ENCODE results near the gene DNM1L. TPM values are rescaled to one million over a fixed set of nuclear protein-coding genes. Genes with fewer than 3 reads are reported as not detected.

DNM1L gene
- polyA plus RNA-seq, 1 of the 3 experiments (the other 2 are of a cell fraction), result 26.6 TPM

GRCh38 chr12:32688786-32689185, 9.7 kb downstream of the DNM1L start:
- H3K4me1 ChIP-seq (ENCODE audit: control insufficient read depth in 1 of 2, insufficient read depth in 2 of 2, low read depth in 1 of 2, low read length in 1 of 2), result no peaks in the 10 kb centered on the region
- no peaks in the 10 kb centered on the region for H3K27me3 ChIP-seq (ENCODE audit: insufficient read depth)
- H4K20me1 ChIP-seq (ENCODE audit: insufficient read depth), result peaks cover 19% of the 10 kb centered on the region
- TF ChIP-seq JUND (IDR thresholded peaks at IDR 0.05), result no peak
- no peak overlapping the region for H3K4me3 ChIP-seq (ENCODE audit: low read depth in 2 of 2, low read length in 1 of 2)
- H3K9me3 ChIP-seq, result no peaks in the 10 kb centered on the region
- H3K4me2 ChIP-seq, result no peak overlapping the region
- H3K79me2 ChIP-seq (ENCODE audit: insufficient read depth), result peaks cover 99% of the 10 kb centered on the region
- H3K9ac ChIP-seq, result no peak overlapping the region
- H3F3A ChIP-seq (replicated peaks; ENCODE audit: insufficient read depth), result no peaks in the 10 kb centered on the region
- no peaks in the 10 kb centered on the region for H3K9me2 ChIP-seq
- no peak overlapping the region for H3K27ac ChIP-seq (ENCODE audit: low read depth in 2 of 2, low read length in 1 of 2)
- H3K36me3 ChIP-seq (replicated peaks in 1 of 2; ENCODE audit: control insufficient read depth in 1 of 2, insufficient read depth in 2 of 2, low read length in 1 of 2), result peaks cover 0 to 17% of the 10 kb centered on the region in 2 experiments
- no peak overlapping the region for H2AFZ ChIP-seq (ENCODE audit: low read depth)
- POLR2A ChIA-PET, result no interaction called here
- DNase-seq, result no peak
- CTCF ChIA-PET, result interaction anchor here (1.3 to 1.4 kb wide), 4 partner anchors 12 to 323 kb away, joined by 3 to 4 read pairs (median 4); no protein-coding TSS in a partner anchor

DNA sequence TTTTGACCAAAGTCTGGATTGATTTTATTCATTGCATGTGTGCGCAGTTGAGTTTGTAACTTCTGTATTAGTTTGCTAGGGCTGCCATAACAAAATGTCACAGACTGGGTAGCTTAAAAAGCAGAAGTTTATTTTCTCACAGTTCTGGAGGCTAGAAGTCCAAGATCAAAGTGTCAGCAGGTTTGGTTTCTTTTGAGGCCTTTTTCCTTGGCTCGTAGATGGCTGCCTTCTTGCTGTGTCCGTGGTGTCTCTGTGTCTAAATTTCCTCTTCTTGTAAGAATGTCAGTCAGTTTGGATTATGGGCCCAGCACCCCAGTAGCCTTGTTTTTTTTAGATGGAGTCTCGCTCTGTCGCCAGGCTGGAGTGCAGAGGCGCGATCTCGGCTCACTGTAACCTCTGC, 11.8 kb downstream of the DNM1L start:
- Histone ChIP-seq H3K79me2 (ENCODE audit: insufficient read depth) (peaks cover 99% of the 10 kb centered on the region), H3K9me2 (no peaks in the 10 kb centered on the region), H4K20me1 (ENCODE audit: insufficient read depth) (peaks cover 15% of the 10 kb centered on the region), H3K27me3 (ENCODE audit: insufficient read depth) (no peaks in the 10 kb centered on the region), H3K36me3 (replicated peaks in 1 of 2; ENCODE audit: control insufficient read depth in 1 of 2, insufficient read depth in 2 of 2, low read length in 1 of 2) (peaks cover 3 to 17% of the 10 kb centered on the region in 2 experiments), H3K9me3 (no peaks in the 10 kb centered on the region), H2AFZ (ENCODE audit: low read depth) (no peak overlapping the region), H3K4me3 (ENCODE audit: low read depth in 2 of 2, low read length in 1 of 2) (no peak overlapping the region), H3K4me1 (ENCODE audit: control insufficient read depth in 1 of 2, insufficient read depth in 2 of 2, low read depth in 1 of 2, low read length in 1 of 2) (no peaks in the 10 kb centered on the region), H3K27ac (ENCODE audit: low read depth in 2 of 2, low read length in 1 of 2) (no peak overlapping the region), H3K4me2 (no peak overlapping the region), H3K9ac (no peak overlapping the region), H3F3A (replicated peaks; ENCODE audit: insufficient read depth) (no peaks in the 10 kb centered on the region)
- POLR2A ChIA-PET, result no interaction called here
- CTCF ChIA-PET, result interaction anchor here (1.3 to 1.6 kb wide), 2 partner anchors 43 to 65 kb away, joined by 3 to 4 read pairs; partner anchors contain the start of gene YARS2
- DNase-seq, result no peak
- WGBS (ENCODE audit: low lambda C conversion rate), result 88% methylated on average over 8 of the region's 8 CpGs
- TF ChIP-seq MXI1 (IDR thresholded peaks at IDR 0.05; ENCODE audit: low read depth, low read length), result no peak
- TF ChIP-seq PBX3 (IDR thresholded peaks at IDR 0.05), result no peak

- H4K20me1 ChIP-seq (ENCODE audit: insufficient read depth), result peaks cover 20% of the 10 kb centered on the region
- no peaks in the 10 kb centered on the region for H3K27me3 ChIP-seq (ENCODE audit: insufficient read depth)
- H3K36me3 ChIP-seq (replicated peaks in 1 of 2; ENCODE audit: control insufficient read depth in 1 of 2, insufficient read depth in 2 of 2, low read length in 1 of 2), result peaks cover 3 to 16% of the 10 kb centered on the region in 2 experiments
- H3K27ac ChIP-seq (ENCODE audit: low read depth in 2 of 2, low read length in 1 of 2), result no peak overlapping the region
- H2AFZ ChIP-seq (ENCODE audit: low read depth), result no peak overlapping the region
- H3K79me2 ChIP-seq (ENCODE audit: insufficient read depth), result peaks cover 99% of the 10 kb centered on the region
- WGBS (ENCODE audit: low lambda C conversion rate), result 100% methylated on average over 1 of the region's 1 CpG
- H3K4me1 ChIP-seq (ENCODE audit: control insufficient read depth in 1 of 2, insufficient read depth in 2 of 2, low read depth in 1 of 2, low read length in 1 of 2), result peaks cover 4 to 5% of the 10 kb centered on the region in 2 experiments; a peak in 2 of 4 replicates
- POLR2A ChIA-PET, result no interaction called here
- H3K9me2 ChIP-seq, result no peaks in the 10 kb centered on the region
- no peak overlapping the region for H3K4me3 ChIP-seq (ENCODE audit: low read depth in 2 of 2, low read length in 1 of 2)
- no peak overlapping the region for H3K4me2 ChIP-seq
- DNase-seq, result no peak
- no peaks in the 10 kb centered on the region for H3K9me3 ChIP-seq
- CTCF ChIA-PET, result interaction anchor here (1.1 to 1.6 kb wide), 2 partner anchors 42 to 64 kb away, joined by 3 read pairs; no protein-coding TSS in a partner anchor
- TF ChIP-seq EZH2phosphoT487 (IDR thresholded peaks at IDR 0.05; ENCODE audit: borderline replicate concordance, low read depth), result no peak
- TF ChIP-seq, protein P1, sequence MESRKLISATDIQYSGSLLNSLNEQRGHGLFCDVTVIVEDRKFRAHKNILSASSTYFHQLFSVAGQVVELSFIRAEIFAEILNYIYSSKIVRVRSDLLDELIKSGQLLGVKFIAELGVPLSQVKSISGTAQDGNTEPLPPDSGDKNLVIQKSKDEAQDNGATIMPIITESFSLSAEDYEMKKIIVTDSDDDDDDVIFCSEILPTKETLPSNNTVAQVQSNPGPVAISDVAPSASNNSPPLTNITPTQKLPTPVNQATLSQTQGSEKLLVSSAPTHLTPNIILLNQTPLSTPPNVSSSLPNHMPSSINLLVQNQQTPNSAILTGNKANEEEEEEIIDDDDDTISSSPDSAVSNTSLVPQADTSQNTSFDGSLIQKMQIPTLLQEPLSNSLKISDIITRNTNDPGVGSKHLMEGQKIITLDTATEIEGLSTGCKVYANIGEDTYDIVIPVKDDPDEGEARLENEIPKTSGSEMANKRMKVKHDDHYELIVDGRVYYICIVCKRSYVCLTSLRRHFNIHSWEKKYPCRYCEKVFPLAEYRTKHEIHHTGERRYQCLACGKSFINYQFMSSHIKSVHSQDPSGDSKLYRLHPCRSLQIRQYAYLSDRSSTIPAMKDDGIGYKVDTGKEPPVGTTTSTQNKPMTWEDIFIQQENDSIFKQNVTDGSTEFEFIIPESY (IDR thresholded peaks at IDR 0.05; ENCODE audit: borderline replicate concordance, low read depth), result no peak
- no peak for TF ChIP-seq PBX3 (IDR thresholded peaks at IDR 0.05)
- TF ChIP-seq REST (IDR thresholded peaks at IDR 0.05; ENCODE audit: low read depth, low read length), result no peak
- no peak for TF ChIP-seq SMC3 (IDR thresholded peaks at IDR 0.05; ENCODE audit: low read depth, low read length)
- TF ChIP-seq TCF12 (IDR thresholded peaks at IDR 0.05), result no peak
- no peak for TF ChIP-seq RFX5 (IDR thresholded peaks at IDR 0.05; ENCODE audit: low read length)
- no peaks in the 10 kb centered on the region for H3F3A ChIP-seq (replicated peaks; ENCODE audit: insufficient read depth)
- no peak overlapping the region for H3K9ac ChIP-seq
These were observed 13.3 kb downstream of the DNM1L start for GRCh38 chr12:32692358-32692757.

Data from SK-N-SH (cell line).